HG03521 (cell line): ENCODE results near the gene CFI.

ENCODE experiments used
- ATAC-seq: cut with Tn5 transposase; IDR thresholded peaks from one replicate; pipeline ENCODE4 v1.9.1; 2021; ENCODE audit warnings: mild to moderate bottlenecking, moderate library complexity; ENCODE audit not compliant: unreplicated experiment

The CFI gene

GRCh38 chr4:109801895-109802319, at the start of gene CFI:
Gene CFI, minus strand, starts transcription at chr4:109801999. Its CDS starts 28 bp downstream, at chr4:109801971.
- no peak for ATAC-seq

- no peak for ATAC-seq
Measured at GRCh38 chr4:109850601-109851000, 48.8 kb upstream of the CFI start.

GRCh38 chr4:109848501-109848900, 46.7 kb upstream of the CFI start:
- no peak for ATAC-seq

GRCh38 chr4:109847896-109848442, 46.2 kb upstream of the CFI start, which contains the start of gene LRIT3:
Gene LRIT3, plus strand, starts transcription at chr4:109848107. Its CDS starts 95 bp downstream, at chr4:109848202.
- no peak for ATAC-seq

- no peak for ATAC-seq
Measured at GRCh38 chr4:109846395-109847098, 44.7 kb upstream of the CFI start.

GRCh38 chr4:109836985-109837384, 35.2 kb upstream of the CFI start:
- ATAC-seq: no peak

- no peak for ATAC-seq
Measured at GRCh38 chr4:109833756-109834155, 32.0 kb upstream of the CFI start.

- no peak for ATAC-seq
Measured at GRCh38 chr4:109827672-109828071, 25.9 kb upstream of the CFI start, which contains the start of gene RRH. Gene RRH, plus strand, starts transcription at chr4:109827972. Its CDS starts 56 bp downstream, at chr4:109828028.

- ATAC-seq: no peak
Measured at GRCh38 chr4:109826719-109827118, 24.9 kb upstream of the CFI start.

GRCh38 chr4:109821185-109821584, 19.4 kb upstream of the CFI start:
- ATAC-seq: no peak

- no peak for ATAC-seq
Measured at GRCh38 chr4:109820563-109820962, 18.8 kb upstream of the CFI start.

- no peak for ATAC-seq
Measured at GRCh38 chr4:109818268-109818667, 16.5 kb upstream of the CFI start.

- no peak for ATAC-seq
Measured at GRCh38 chr4:109816894-109817293, 15.1 kb upstream of the CFI start.

GRCh38 chr4:109816082-109816442, 14.3 kb upstream of the CFI start:
- no peak for ATAC-seq

GRCh38 chr4:109815151-109816081, 13.6 kb upstream of the CFI start, which contains the start of gene GAR1:
Gene GAR1, plus strand, starts transcription at chr4:109815762. Its CDS starts 403 bp downstream, at chr4:109816165.
- peak; percentile 99 for ATAC-seq

GRCh38 chr4:109811707-109812106, 9.9 kb upstream of the CFI start:
- no peak for ATAC-seq

GRCh38 chr4:109810552-109811387, 9.0 kb upstream of the CFI start:
- no peak for ATAC-seq

- no peak for ATAC-seq
Measured at GRCh38 chr4:109809655-109810054, 7.9 kb upstream of the CFI start.

GRCh38 chr4:109803924-109804571, 2.2 kb upstream of the CFI start:
- peak; percentile 64 for ATAC-seq
